OCI-LY1 (cell line): Measurements from ENCODE around the gene ANTXR1.

Experiments
- EZH2 ChIP-seq: fragments of 200-600 bp; sonication (generic), shearing (Covaris generic); IDR thresholded peaks from 2 replicates; pipeline ENCODE4 v1.8.0; 2017; ENCODE audit warnings: borderline replicate concordance, mixed run types, mild to moderate bottlenecking, antibody characterized with exemption, low read length, moderate library complexity, mixed read lengths
- TF ChIP-seq, protein P1 (sequence below): fragments of 200-600 bp; sonication (generic), shearing (Covaris generic); IDR thresholded peaks from 2 replicates; pipeline ENCODE4 v1.5.1; 2017; ENCODE audit warnings: mild to moderate bottlenecking, antibody characterized with exemption, low read length, moderate library complexity, mixed read lengths

DNA sequence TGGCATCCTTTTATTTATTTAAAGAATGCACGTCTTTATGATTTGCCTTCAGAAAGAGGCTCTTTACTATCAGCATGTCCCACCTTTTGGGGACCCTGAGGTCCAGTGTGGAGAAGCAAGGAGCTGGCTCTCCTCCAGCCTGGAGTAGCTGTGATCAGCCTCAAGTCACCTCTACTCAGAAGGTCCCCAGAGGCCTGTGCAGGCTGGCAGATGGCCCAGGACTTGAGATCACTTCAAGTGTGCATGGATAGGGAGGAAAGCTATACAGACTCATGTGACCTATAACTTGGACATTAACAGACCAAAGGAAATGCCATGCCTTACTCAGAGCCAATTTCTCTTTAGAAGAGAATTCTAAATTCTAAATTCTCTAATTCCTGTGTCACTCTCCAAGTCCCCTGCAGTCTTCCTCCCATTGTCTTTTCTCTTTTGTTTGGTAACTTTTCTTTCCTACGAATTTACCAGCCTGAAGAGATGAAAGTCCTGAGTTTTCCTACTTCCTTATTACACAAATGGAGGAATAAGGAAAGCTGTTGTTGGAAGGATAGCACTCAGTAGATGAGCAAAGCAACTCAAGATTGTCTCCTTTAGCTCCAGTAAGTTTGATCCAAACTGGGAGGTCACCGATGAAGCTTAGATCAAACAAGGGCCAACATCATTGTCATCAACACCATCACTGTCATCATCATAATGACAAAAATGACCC is 210.1 kb downstream of the ANTXR1 start:
- TF ChIP-seq, protein P1, sequence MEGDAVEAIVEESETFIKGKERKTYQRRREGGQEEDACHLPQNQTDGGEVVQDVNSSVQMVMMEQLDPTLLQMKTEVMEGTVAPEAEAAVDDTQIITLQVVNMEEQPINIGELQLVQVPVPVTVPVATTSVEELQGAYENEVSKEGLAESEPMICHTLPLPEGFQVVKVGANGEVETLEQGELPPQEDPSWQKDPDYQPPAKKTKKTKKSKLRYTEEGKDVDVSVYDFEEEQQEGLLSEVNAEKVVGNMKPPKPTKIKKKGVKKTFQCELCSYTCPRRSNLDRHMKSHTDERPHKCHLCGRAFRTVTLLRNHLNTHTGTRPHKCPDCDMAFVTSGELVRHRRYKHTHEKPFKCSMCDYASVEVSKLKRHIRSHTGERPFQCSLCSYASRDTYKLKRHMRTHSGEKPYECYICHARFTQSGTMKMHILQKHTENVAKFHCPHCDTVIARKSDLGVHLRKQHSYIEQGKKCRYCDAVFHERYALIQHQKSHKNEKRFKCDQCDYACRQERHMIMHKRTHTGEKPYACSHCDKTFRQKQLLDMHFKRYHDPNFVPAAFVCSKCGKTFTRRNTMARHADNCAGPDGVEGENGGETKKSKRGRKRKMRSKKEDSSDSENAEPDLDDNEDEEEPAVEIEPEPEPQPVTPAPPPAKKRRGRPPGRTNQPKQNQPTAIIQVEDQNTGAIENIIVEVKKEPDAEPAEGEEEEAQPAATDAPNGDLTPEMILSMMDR = no peak
- no peak for TF ChIP-seq EZH2
